GM19023 (cell line): ENCODE results near the gene MED19.
"Not testable (repeated sequence)": the region's sequence is repeated elsewhere in the genome, so short reads cannot be mapped to it uniquely, and the experiment has no call there.

Experiments used
- ATAC-seq: cut with Tn5 transposase; IDR thresholded peaks from one replicate; pipeline ENCODE4 v1.9.1; 2021; ENCODE audit warnings: mild to moderate bottlenecking, moderate library complexity; ENCODE audit not compliant: unreplicated experiment

Gene MED19

GRCh38 chr11:57705432-57705831 lies 6.6 kb downstream of the MED19 start:
- not testable (repeated sequence) for ATAC-seq

- ATAC-seq: no peak
These were observed 7.1 kb downstream of the MED19 start for GRCh38 chr11:57704932-57705331.

- ATAC-seq: no peak
These were observed 8.7 kb downstream of the MED19 start for GRCh38 chr11:57703341-57703740.

- ATAC-seq: no peak
These were observed 11.6 kb downstream of the MED19 start for GRCh38 chr11:57700425-57700824.

DNA sequence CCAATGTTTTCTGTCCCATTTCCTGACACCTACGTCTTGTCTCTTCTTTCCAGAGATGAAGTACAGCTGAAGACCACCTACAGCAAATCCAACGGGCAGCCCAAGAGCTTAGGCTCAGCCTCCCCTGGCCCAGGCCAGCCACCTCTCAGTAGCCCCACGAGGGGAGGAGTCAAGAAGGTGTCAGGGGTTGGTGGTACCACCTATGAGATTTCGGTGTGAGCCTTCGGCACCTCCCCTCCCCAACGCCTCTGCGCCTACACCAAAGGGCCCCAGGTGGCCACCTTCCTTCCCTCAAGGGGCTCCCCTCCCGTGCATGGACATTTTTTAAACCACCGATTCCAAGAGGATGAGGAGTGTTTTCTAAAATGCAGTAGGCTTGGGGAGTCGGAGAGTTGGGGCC lies 12.2 kb downstream of the MED19 start:
- no peak for ATAC-seq

DNA sequence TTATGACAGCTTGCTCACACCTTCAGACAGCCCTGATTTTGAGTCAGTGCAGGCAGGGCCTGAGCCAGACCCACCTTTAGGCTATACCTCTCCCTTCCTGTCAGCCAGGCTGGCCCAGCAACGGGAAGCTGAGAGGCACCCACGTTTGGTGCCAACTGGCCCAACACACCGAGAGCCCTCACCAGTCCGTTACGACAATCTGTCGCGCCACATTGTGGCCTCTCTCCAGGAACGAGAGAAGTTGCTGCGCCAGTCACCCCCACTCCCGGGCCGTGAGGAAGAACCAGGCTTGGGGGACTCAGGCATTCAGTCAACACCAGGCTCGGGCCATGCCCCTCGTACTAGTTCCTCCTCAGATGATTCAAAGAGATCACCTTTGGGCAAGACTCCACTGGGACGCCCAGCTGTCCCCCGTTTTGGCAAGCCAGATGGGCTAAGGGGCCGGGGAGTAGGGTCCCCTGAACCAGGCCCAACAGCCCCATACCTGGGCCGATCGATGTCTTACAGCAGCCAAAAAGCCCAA lies 13.1 kb downstream of the MED19 start:
- no peak for ATAC-seq

- not testable (repeated sequence) for ATAC-seq
These were observed 21.5 kb downstream of the MED19 start for GRCh38 chr11:57690474-57690873.

DNA sequence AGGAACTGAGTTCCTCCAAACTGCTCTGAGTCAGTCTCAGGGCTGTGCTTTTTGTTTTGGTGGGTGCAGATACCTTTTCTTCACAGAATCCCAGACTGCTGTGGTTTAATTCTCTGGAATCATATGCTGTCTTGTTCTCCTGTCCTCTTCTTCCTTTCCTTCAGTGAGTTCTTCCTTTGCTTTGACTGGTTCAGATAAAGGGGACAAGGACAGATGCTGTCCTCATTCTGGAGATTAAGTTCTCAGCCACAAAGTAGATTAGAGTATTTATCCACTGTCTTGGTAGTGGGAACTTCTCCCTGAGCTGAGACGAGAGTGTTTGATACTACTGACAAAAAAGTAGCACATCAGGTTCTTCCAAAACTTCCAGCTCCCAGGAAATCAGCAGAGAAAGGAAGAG lies 30.8 kb downstream of the MED19 start:
- no peak for ATAC-seq

- peak; percentile 32 for ATAC-seq
These were observed 31.5 kb downstream of the MED19 start for GRCh38 chr11:57680552-57680874.

- no peak for ATAC-seq
These were observed 32.6 kb downstream of the MED19 start for GRCh38 chr11:57679396-57679795.

DNA sequence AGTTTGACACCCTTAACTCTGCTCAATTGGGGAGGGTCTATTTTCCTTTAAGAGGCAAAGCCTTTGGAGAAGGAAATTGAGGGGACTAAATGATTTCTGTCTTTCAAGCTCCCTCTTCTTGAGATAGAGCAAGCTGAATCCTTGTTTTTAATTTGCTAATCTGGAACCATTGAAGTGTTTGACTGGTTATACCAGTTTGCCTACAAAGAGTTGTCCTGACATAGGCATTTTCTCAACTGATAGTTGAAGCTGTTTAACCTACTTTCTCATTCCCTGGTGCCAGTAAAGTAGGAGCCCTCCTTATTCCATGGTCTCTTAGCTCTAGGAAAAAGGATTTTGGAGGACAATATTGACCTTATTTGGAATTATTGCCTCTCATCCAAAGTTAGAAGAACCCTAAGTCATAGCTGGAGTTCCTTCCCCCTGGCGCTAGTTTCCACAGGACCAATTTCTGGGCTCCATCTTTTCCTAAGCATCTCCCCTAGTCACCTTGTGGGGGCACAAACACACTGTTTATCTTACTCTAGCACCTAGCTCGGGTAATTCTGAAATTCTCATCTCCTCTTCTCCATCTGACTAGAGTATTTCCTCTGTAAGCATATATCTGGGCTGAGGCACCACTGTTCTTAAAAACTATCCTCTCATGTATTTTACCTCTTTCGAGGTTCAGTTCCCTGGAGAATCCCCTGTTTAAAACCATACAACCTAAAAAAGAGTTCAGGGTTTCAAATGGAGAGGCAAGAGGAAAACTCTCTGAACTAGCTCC lies 36.7 kb downstream of the MED19 start:
- ATAC-seq: no peak

DNA sequence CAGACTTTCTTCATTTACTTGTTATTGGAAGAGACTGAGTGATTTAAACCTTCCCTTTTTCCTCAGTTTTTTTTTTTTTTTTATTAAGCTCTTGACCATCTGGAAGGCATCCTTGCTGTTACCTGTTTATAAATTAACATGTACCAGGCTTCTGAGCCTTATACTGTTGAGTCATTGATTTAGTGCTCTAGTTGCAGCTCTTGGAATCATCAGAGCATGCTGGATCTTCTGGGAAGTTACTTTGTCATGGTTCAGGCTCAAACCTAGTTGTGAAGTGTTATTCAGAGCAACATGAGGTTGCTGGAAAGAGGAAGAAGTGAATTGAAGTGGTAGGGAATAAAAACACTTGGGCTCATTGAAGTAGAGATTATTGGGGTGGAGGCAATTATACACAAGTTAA lies 37.8 kb downstream of the MED19 start:
- ATAC-seq: no peak

GRCh38 chr11:57668434-57668782 lies 43.6 kb downstream of the MED19 start:
- peak; percentile 15 for ATAC-seq

DNA sequence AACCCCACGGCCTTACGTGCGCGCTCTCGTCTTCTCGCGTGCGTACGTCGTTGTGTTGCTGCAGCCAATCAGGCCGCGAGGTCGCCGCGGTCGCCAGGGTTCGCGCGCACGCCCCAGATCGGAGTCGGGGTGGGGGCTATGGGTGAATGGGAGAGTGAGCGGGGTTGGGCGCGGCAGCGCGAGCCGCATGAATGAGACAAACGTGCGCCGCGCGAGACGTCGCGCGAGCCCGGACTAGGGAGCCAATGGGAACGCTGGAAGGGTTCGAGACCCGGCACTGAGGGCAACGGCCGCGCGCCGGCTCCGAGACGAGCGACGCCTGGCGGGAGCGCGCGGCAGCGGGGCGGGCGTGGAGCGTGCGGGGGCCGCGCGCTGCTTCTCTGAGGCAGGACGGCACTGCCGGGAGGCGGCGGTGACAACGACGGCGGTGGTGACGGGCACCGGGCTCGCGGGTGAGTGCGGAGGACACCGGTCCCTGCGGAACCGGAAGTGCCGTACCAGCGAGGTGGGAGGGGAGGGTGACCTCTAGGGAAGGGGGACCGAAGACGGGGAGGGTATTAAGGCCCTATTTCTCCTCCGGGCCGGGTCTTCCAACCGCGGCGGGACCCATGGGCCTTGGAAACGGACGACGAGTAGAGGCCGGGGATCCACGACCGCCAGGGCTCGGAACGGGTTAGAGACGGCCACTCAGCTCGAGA lies 44.1 kb downstream of the MED19 start, which contains the start of gene ZDHHC5:
TSS of gene ZDHHC5 (plus strand) at position 379 of the 698 bp plus-strand sequence. CDS start 4,977 bp downstream, outside the sequence.
- peak; percentile 84 for ATAC-seq

- ATAC-seq: peak; percentile 63
These were observed 44.8 kb downstream of the MED19 start for GRCh38 chr11:57667117-57667735.

GRCh38 chr11:57663975-57664374 lies 48.0 kb downstream of the MED19 start:
- ATAC-seq: no peak

DNA sequence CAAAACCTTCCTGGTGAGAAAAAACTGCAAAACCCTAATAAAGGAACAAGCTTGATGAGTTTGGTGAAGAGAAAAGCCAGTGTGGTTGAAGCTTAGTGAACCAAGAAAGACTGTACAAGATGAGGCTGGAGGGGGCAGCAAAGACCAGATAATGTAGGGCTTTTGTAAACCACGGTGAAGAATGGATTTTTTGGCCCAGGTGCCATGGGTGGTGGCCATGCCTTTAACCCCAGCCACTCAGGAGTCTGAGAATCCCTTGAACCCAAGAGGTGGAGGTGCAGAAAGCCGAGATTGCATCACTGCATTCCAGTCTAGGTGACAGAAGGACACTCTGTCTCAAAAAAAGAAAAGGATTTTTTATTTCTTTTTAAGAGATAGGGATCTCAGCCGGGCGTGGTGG lies 49.1 kb downstream of the MED19 start:
- ATAC-seq: no peak

- no peak for ATAC-seq
These were observed 52.3 kb downstream of the MED19 start for GRCh38 chr11:57659669-57660068.

DNA sequence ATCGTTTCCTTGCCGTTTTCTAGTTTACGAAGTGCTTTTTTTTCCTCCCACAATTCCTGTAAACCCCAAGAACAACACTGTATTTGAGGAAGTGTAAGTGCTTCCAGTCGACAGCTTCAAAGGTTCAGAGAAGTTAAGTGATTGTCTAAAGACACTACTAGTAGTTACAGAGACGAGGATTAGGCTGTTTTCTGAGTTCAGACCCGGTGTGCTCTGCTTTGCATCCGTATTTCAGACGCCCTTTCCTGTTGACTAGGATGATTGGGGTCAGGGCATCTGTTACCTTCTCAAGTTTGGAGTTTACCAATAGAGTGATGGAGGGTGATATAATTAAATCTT lies 54.0 kb downstream of the MED19 start:
- no peak for ATAC-seq

- ATAC-seq: peak; percentile 99
These were observed 54.6 kb downstream of the MED19 start, which contains the start of gene CLP1 for GRCh38 chr11:57657194-57658022. Gene CLP1 (plus strand): TSS chr11:57657762. CDS start chr11:57659477, 1,715 bp downstream.

- ATAC-seq: no peak
These were observed 55.2 kb downstream of the MED19 start for GRCh38 chr11:57656885-57657193.
